Mononuclear cell (primary cell): ENCODE results near the gene KRT26. TPM values are rescaled to one million over a fixed set of nuclear protein-coding genes. Genes with fewer than 3 reads are reported as not detected.

Experiments
- H3K27me3 ChIP-seq: 2 replicates; pipeline ENCODE4 v1.6.0; 2011; ENCODE audit warnings: low read length, control low read depth; ENCODE audit not compliant: insufficient read depth
- H3K4me1 ChIP-seq: 2 replicates; pipeline ENCODE4 v1.5.1; 2011; ENCODE audit warnings: mild to moderate bottlenecking, low read length, control low read depth; ENCODE audit not compliant: insufficient read depth
- H3K4me3 ChIP-seq: 2 replicates; pipeline ENCODE4 v1.5.1; 2011; ENCODE audit warnings: mild to moderate bottlenecking, low read length, moderate library complexity
- H3K9me3 ChIP-seq: 2 replicates; pipeline ENCODE4 v1.5.1; 2011; ENCODE audit warnings: low read depth, mild to moderate bottlenecking, control low read depth, low read length
- total RNA-seq: library from RNA; depleted of rRNA; stranded (reverse); fragments of >200 nt; gene quantifications from one replicate; pipeline ENCODE4 v1.2.3, GENCODE V29; 2012

The KRT26 gene
- total RNA-seq, 1 donor = not detected

GRCh38 chr17:40806131-40806530 is 34.1 kb upstream of the KRT26 start:
- Histone ChIP-seq H3K4me1 (no peaks in the 10 kb centered on the region), H3K9me3 (no peaks in the 10 kb centered on the region), H3K27me3 (peaks cover 84% of the 10 kb centered on the region), H3K4me3 (no peak overlapping the region)

- H3K4me1 ChIP-seq = no peaks in the 10 kb centered on the region
- no peak overlapping the region for H3K4me3 ChIP-seq
- no peaks in the 10 kb centered on the region for H3K9me3 ChIP-seq
- peaks cover 76% of the 10 kb centered on the region for H3K27me3 ChIP-seq
Observed at GRCh38 chr17:40803617-40804082, 31.6 kb upstream of the KRT26 start.

DNA sequence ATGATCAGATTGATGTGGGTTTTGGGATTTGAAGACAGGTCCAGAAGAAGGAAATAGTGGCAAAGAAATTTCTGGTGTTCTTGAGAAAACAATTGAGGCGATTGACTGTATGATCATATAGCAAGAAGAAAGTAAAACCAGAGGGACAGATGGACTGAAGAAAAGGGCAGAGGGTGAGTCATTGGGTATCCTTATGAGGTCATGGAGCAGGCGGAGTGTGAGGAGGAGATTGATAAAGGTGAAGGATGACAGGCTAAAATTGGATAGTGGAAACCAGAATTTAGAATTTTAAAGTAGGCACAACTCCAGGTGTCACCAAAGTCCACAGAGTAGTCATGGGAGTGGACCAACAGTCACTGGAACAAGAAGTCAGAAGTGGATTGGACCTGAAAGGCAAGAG is 29.2 kb upstream of the KRT26 start:
- Histone ChIP-seq H3K4me3 (no peak overlapping the region), H3K9me3 (no peaks in the 10 kb centered on the region), H3K27me3 (peaks cover 68% of the 10 kb centered on the region), H3K4me1 (no peaks in the 10 kb centered on the region)

GRCh38 chr17:40800381-40800780 is 28.4 kb upstream of the KRT26 start:
- Histone ChIP-seq H3K4me3 (no peak overlapping the region), H3K9me3 (no peaks in the 10 kb centered on the region), H3K4me1 (no peaks in the 10 kb centered on the region), H3K27me3 (peaks cover 66% of the 10 kb centered on the region)

GRCh38 chr17:40799859-40800258 is 27.9 kb upstream of the KRT26 start, which contains the start of gene KRT28:
Gene KRT28, minus strand, starts transcription at chr17:40799959. Its CDS starts 66 bp downstream, at chr17:40799893.
- no peaks in the 10 kb centered on the region for H3K9me3 ChIP-seq
- no peaks in the 10 kb centered on the region for H3K4me1 ChIP-seq
- H3K4me3 ChIP-seq = no peak within 1 kb of the TSS
- peaks cover 63% of the 10 kb centered on the region for H3K27me3 ChIP-seq

DNA sequence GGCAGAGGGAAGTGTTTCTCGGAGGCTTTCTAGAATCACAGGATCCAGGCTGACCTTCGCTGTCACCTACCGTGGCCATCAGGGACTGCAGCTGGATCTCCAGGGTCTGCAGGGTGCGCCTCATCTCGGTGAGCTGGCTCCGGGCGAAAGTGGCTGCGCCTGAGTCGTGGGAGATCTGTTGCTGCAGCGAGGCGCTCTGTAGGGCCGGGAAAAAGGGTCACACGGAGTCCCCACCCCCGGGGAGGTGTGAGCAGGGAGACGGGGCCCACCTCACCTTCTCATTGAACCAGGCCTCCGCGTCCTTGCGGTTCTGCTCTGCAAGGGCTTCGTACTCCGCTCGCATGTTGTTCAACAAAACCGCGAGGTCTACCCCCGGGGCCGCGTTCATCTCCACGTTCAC is 24.8 kb upstream of the KRT26 start:
- Histone ChIP-seq H3K4me3 (no peak overlapping the region), H3K9me3 (no peaks in the 10 kb centered on the region), H3K27me3 (peaks cover 44% of the 10 kb centered on the region), H3K4me1 (no peaks in the 10 kb centered on the region)

- no peaks in the 10 kb centered on the region for H3K4me1 ChIP-seq
- H3K4me3 ChIP-seq = no peak overlapping the region
- H3K27me3 ChIP-seq = peaks cover 30% of the 10 kb centered on the region
- H3K9me3 ChIP-seq = no peaks in the 10 kb centered on the region
Observed at GRCh38 chr17:40795019-40795667, 23.1 kb upstream of the KRT26 start.

DNA sequence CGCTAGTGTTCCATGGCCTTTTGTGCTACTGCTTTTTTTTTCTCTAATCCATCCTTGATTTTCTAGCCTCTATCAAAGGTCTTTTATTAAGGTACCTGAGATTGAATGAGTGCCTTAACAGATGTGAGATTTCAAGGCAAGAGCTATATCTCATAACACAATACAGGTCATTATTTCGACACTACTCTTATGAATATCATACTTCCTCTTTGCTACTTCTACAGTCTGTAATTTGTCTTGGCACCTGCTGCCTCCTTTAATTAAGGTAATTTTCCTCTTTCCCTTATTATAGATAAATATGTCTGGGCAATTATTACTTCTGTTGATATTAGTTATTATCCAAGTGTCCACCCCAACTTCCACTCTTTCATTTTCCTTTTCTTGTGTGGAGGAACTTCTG is 22.5 kb upstream of the KRT26 start:
- Histone ChIP-seq H3K4me3 (no peak overlapping the region), H3K9me3 (no peaks in the 10 kb centered on the region), H3K27me3 (peaks cover 24% of the 10 kb centered on the region), H3K4me1 (no peaks in the 10 kb centered on the region)

- Histone ChIP-seq H3K9me3 (no peaks in the 10 kb centered on the region), H3K27me3 (peaks cover 21% of the 10 kb centered on the region), H3K4me3 (no peak overlapping the region), H3K4me1 (no peaks in the 10 kb centered on the region)
Observed at GRCh38 chr17:40793832-40794231, 21.8 kb upstream of the KRT26 start.

GRCh38 chr17:40791787-40792436 is 19.9 kb upstream of the KRT26 start:
- H3K9me3 ChIP-seq = no peaks in the 10 kb centered on the region
- H3K4me1 ChIP-seq = no peaks in the 10 kb centered on the region
- no peak overlapping the region for H3K4me3 ChIP-seq
- peaks cover 12% of the 10 kb centered on the region for H3K27me3 ChIP-seq

DNA sequence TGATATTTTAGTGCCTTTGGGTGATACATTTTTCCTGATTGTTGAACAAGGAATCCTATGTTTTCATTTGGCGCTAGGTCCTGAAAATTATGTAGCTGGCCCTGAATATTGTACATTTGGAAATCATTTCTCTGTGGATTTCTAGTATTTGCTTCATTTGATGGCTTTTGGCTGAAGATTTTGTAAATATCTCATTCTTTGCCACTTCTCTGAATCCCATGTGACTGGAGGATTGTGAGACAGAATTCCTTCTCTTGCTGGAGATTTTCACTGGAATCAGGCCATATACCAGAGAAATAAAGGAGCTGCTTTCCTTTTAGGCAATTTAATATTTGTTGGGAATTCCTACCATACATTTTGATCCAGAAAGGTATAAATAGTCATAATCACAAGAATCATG is 19.1 kb upstream of the KRT26 start:
- H3K4me1 ChIP-seq = no peaks in the 10 kb centered on the region
- no peaks in the 10 kb centered on the region for H3K9me3 ChIP-seq
- H3K4me3 ChIP-seq = no peak overlapping the region
- H3K27me3 ChIP-seq = peaks cover 9% of the 10 kb centered on the region

- Histone ChIP-seq H3K4me1 (no peaks in the 10 kb centered on the region), H3K9me3 (no peaks in the 10 kb centered on the region), H3K27me3 (peaks cover 31% of the 10 kb centered on the region), H3K4me3 (no peak within 1 kb of the TSS)
Observed at GRCh38 chr17:40782450-40782849, 10.4 kb upstream of the KRT26 start, which contains the start of gene KRT27. Gene KRT27, minus strand, starts transcription at chr17:40782550. Its CDS starts 57 bp downstream, at chr17:40782493.

DNA sequence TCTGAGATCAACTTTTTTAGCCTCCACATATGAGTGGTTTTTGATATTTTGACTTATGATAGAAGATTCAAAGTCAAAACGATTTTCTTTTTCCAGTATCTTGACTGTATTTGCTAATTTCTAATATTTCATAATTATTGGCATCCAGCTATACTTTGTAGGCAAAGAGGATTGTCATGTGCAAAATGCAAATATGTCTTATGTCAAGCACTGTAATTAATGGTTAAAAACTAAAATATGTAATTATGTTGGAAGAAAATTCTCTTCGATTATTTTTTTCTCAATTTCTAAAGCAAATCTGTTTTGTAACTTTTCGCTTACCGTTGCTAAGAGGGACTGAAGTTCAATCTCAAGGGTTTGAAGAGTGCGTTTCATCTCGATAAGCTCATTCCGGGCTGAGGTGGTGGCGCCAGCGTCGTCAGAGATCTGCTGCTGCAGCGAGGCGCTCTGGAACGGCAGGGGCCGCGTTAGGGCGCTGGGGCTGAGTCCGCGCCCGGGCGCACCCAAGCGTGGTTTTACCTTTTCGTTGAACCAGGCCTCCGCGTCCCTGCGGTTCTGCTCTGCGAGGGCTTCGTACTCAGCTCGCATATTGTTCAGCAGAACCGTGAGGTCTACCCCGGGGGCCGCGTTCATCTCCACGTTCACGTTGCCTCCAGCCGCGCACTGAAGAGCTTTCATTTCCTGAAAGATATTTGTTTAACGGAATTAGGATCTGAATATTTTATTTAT is 7.3 kb upstream of the KRT26 start:
- Histone ChIP-seq H3K9me3 (no peaks in the 10 kb centered on the region), H3K27me3 (peaks cover 41% of the 10 kb centered on the region), H3K4me3 (no peak overlapping the region), H3K4me1 (no peaks in the 10 kb centered on the region)

GRCh38 chr17:40778461-40778860 is 6.5 kb upstream of the KRT26 start:
- H3K9me3 ChIP-seq = no peaks in the 10 kb centered on the region
- peaks cover 46% of the 10 kb centered on the region for H3K27me3 ChIP-seq
- no peaks in the 10 kb centered on the region for H3K4me1 ChIP-seq
- no peak overlapping the region for H3K4me3 ChIP-seq

DNA sequence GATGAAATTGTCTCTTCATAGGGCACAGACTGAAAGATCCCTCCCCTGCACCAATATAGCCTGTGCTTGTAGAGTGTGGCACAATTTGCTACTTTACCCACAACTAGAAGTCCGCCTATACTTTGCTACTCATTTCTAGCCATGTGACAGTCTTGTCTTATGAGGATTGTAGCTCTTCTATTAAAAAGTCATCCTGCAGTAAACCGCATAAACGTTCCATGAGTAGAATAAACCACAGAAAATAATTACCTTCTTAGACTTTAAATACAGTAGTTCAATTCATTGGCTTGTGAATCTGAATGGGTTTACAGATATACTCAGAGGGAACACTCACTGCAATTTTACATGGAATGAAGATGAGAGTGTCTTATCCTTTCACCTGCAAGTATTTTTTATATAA is 6.0 kb upstream of the KRT26 start:
- no peaks in the 10 kb centered on the region for H3K9me3 ChIP-seq
- H3K27me3 ChIP-seq = peaks cover 46% of the 10 kb centered on the region
- no peaks in the 10 kb centered on the region for H3K4me1 ChIP-seq
- H3K4me3 ChIP-seq = no peak overlapping the region
